NCI-H82 treated with DMSO at 0.1 percent for 48 hours (cell line): ENCODE measurements around the gene FAM3A.
A peak's percentile ranks its signal among the peaks of the same experiment; 100 is the strongest.

Experiments used
- DNase-seq: peaks from one replicate; lab custom pipeline; 2025; ENCODE audit not compliant: unreplicated experiment; lab: John Stamatoyannopoulos, UW

The FAM3A gene

GRCh38 chrX:154462396-154462795 lies 53.6 kb downstream of the FAM3A start:
- no peak for DNase-seq

- DNase-seq: no peak
Measured at GRCh38 chrX:154460326-154460725, 55.7 kb downstream of the FAM3A start.

GRCh38 chrX:154459832-154460231 lies 56.2 kb downstream of the FAM3A start:
- DNase-seq: peak; percentile 13

GRCh38 chrX:154458954-154459778 lies 56.9 kb downstream of the FAM3A start:
- DNase-seq: no peak

- no peak for DNase-seq
Measured at GRCh38 chrX:154458116-154458953, 57.7 kb downstream of the FAM3A start, which contains the start of gene PLXNA3. Gene PLXNA3 (plus strand): TSS chrX:154458281. CDS start chrX:154460184, 1,903 bp downstream.

GRCh38 chrX:154457491-154458115 lies 58.4 kb downstream of the FAM3A start:
- DNase-seq: no peak
